Measurements from ENCODE around the gene COPB2. TPM values are rescaled to one million over a fixed set of nuclear protein-coding genes. Genes with fewer than 3 reads are reported as not detected.

The COPB2 gene
- total and polyA plus RNA-seq, 2 of the 8 experiments (the other 6 are each of a cell fraction or from before 2014, with no cell fraction given), result 40.3 to 119 TPM

DNA sequence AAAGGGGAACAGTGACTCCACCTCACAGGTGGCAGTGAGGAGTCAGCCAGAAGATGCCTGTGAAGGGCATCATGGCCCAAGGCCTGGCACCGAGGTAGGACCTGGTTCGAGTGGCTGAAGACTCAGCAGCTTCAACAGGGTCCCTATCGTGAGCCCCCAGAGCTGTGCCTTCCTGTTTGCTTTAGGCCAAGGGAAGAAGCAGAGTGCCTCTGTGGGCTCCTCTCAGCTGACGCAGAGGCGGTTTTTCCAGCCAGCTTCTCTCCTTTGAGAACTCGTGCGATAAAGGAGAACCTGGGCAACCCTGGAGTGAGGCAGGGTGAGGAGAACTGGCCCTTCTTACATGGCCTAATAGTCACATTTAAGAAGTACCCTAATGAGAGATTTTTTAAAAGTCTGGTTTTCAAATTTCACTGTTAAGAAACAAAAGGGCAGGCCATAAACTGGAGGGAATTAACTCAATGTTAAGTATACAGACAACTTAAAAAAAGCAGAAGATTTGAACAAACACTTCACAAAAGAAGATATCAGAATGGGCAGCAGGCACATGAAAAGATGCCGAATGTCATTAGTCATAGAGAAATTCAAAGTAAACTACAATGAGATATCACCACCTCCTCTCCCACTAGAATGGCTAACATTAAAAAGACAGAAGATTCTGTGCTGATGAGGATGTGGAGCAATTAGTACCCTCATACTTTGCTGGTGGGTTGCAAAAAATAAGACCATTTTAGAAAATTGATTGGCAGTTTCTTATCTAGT is 68.7 kb downstream of the COPB2 start (continued):
- TF ChIP-seq, protein P1, sequence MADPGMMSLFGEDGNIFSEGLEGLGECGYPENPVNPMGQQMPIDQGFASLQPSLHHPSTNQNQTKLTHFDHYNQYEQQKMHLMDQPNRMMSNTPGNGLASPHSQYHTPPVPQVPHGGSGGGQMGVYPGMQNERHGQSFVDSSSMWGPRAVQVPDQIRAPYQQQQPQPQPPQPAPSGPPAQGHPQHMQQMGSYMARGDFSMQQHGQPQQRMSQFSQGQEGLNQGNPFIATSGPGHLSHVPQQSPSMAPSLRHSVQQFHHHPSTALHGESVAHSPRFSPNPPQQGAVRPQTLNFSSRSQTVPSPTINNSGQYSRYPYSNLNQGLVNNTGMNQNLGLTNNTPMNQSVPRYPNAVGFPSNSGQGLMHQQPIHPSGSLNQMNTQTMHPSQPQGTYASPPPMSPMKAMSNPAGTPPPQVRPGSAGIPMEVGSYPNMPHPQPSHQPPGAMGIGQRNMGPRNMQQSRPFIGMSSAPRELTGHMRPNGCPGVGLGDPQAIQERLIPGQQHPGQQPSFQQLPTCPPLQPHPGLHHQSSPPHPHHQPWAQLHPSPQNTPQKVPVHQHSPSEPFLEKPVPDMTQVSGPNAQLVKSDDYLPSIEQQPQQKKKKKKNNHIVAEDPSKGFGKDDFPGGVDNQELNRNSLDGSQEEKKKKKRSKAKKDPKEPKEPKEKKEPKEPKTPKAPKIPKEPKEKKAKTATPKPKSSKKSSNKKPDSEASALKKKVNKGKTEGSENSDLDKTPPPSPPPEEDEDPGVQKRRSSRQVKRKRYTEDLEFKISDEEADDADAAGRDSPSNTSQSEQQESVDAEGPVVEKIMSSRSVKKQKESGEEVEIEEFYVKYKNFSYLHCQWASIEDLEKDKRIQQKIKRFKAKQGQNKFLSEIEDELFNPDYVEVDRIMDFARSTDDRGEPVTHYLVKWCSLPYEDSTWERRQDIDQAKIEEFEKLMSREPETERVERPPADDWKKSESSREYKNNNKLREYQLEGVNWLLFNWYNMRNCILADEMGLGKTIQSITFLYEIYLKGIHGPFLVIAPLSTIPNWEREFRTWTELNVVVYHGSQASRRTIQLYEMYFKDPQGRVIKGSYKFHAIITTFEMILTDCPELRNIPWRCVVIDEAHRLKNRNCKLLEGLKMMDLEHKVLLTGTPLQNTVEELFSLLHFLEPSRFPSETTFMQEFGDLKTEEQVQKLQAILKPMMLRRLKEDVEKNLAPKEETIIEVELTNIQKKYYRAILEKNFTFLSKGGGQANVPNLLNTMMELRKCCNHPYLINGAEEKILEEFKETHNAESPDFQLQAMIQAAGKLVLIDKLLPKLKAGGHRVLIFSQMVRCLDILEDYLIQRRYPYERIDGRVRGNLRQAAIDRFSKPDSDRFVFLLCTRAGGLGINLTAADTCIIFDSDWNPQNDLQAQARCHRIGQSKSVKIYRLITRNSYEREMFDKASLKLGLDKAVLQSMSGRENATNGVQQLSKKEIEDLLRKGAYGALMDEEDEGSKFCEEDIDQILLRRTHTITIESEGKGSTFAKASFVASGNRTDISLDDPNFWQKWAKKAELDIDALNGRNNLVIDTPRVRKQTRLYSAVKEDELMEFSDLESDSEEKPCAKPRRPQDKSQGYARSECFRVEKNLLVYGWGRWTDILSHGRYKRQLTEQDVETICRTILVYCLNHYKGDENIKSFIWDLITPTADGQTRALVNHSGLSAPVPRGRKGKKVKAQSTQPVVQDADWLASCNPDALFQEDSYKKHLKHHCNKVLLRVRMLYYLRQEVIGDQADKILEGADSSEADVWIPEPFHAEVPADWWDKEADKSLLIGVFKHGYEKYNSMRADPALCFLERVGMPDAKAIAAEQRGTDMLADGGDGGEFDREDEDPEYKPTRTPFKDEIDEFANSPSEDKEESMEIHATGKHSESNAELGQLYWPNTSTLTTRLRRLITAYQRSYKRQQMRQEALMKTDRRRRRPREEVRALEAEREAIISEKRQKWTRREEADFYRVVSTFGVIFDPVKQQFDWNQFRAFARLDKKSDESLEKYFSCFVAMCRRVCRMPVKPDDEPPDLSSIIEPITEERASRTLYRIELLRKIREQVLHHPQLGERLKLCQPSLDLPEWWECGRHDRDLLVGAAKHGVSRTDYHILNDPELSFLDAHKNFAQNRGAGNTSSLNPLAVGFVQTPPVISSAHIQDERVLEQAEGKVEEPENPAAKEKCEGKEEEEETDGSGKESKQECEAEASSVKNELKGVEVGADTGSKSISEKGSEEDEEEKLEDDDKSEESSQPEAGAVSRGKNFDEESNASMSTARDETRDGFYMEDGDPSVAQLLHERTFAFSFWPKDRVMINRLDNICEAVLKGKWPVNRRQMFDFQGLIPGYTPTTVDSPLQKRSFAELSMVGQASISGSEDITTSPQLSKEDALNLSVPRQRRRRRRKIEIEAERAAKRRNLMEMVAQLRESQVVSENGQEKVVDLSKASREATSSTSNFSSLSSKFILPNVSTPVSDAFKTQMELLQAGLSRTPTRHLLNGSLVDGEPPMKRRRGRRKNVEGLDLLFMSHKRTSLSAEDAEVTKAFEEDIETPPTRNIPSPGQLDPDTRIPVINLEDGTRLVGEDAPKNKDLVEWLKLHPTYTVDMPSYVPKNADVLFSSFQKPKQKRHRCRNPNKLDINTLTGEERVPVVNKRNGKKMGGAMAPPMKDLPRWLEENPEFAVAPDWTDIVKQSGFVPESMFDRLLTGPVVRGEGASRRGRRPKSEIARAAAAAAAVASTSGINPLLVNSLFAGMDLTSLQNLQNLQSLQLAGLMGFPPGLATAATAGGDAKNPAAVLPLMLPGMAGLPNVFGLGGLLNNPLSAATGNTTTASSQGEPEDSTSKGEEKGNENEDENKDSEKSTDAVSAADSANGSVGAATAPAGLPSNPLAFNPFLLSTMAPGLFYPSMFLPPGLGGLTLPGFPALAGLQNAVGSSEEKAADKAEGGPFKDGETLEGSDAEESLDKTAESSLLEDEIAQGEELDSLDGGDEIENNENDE (IDR thresholded peaks at IDR 0.05; ENCODE audit: insufficient replicate concordance, low read length), result no peak
- TF ChIP-seq TAF1 (IDR thresholded peaks at IDR 0.05; ENCODE audit: low read depth, low read length), result no peak
- TF ChIP-seq RNF2 (IDR thresholded peaks at IDR 0.05; ENCODE audit: borderline replicate concordance, low read depth, low read length, missing control alignments, poor library complexity, severe bottlenecking), result no peak
- TF ChIP-seq, protein P2, sequence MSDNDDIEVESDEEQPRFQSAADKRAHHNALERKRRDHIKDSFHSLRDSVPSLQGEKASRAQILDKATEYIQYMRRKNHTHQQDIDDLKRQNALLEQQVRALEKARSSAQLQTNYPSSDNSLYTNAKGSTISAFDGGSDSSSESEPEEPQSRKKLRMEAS (IDR thresholded peaks at IDR 0.05), result no peak
- TF ChIP-seq GTF2F1 (IDR thresholded peaks at IDR 0.05; ENCODE audit: borderline replicate concordance, low read depth, low read length), result no peak
- TF ChIP-seq CHD1 (IDR thresholded peaks at IDR 0.05; ENCODE audit: low read depth, low read length), result no peak
- TF ChIP-seq SIN3A (conservative IDR thresholded peaks at IDR 0.05 in 1 of 2, IDR thresholded peaks at IDR 0.05 in 1 of 2; ENCODE audit: low read depth in 1 of 2, low read length in 2 of 2), result no peak
- TF ChIP-seq SP2 (IDR thresholded peaks at IDR 0.05; ENCODE audit: low read length), result no peak
- no peak for TF ChIP-seq KDM4A (IDR thresholded peaks at IDR 0.05; ENCODE audit: low read depth, low read length, severe bottlenecking)

Measured in H1 (cell line).